Duodenal mucosa (tissue), 2 donors: ENCODE measurements around the gene MBOAT7.
"Not testable (repeated sequence)": the region's sequence is repeated elsewhere in the genome, so short reads cannot be mapped to it uniquely, and the experiment has no call there.

Experiments used
- H3K27ac ChIP-seq: one replicate; pipeline ENCODE4 v1.7.0; 2013; ENCODE audit warnings: low read depth, low read length
- H3K27me3 ChIP-seq, 2 donors: one replicate each; pipeline ENCODE4 v1.7.0; 2013; ENCODE audit warnings: low read length in 2 of 2, control low read depth in 1 of 2; ENCODE audit not compliant: insufficient read depth in 2 of 2, control insufficient read depth in 1 of 2
- H3K36me3 ChIP-seq, 2 donors: one replicate each; pipeline ENCODE4 v1.7.0; 2013; ENCODE audit warnings: low read length in 2 of 2, control low read depth in 1 of 2; ENCODE audit not compliant: insufficient read depth in 2 of 2, control insufficient read depth in 1 of 2
- H3K4me1 ChIP-seq, 2 donors: one replicate each; pipeline ENCODE4 v1.7.0; 2013; ENCODE audit warnings: low read length in 2 of 2, control low read depth in 1 of 2; ENCODE audit not compliant: insufficient read depth in 2 of 2, control insufficient read depth in 1 of 2
- H3K4me3 ChIP-seq, 2 donors: one replicate each; pipeline ENCODE4 v1.7.0; 2013; ENCODE audit warnings: low read length in 2 of 2, low read depth in 1 of 2
- H3K9ac ChIP-seq, 2 donors: one replicate each; pipeline ENCODE4 v1.7.0; 2013; ENCODE audit warnings: low read length in 2 of 2, low read depth in 1 of 2
- H3K9me3 ChIP-seq, 2 donors: one replicate each; pipeline ENCODE4 v1.7.0; 2013; ENCODE audit warnings: low read length in 2 of 2, control low read depth in 1 of 2; ENCODE audit not compliant: control insufficient read depth in 1 of 2

MBOAT7 gene

GRCh38 chr19:54221947-54222346, 32.6 kb upstream of the MBOAT7 start:
- H3K27ac ChIP-seq, H3K9ac ChIP-seq, H3K27me3 ChIP-seq, H3K4me3 ChIP-seq, H3K9me3 ChIP-seq, H3K4me1 ChIP-seq, H3K36me3 ChIP-seq: not testable (repeated sequence)

- not testable (repeated sequence) for H3K4me3 ChIP-seq, H3K36me3 ChIP-seq, H3K9me3 ChIP-seq, H3K27me3 ChIP-seq, H3K9ac ChIP-seq, H3K27ac ChIP-seq, H3K4me1 ChIP-seq
Observed at GRCh38 chr19:54219702-54220101, 30.3 kb upstream of the MBOAT7 start.

GRCh38 chr19:54218960-54219661, 29.7 kb upstream of the MBOAT7 start:
- no peaks in the 10 kb centered on the region for H3K9me3 ChIP-seq
- H3K27ac ChIP-seq, result no peak overlapping the region
- no peaks in the 10 kb centered on the region for H3K36me3 ChIP-seq
- H3K4me1 ChIP-seq, result no peaks in the 10 kb centered on the region
- H3K4me3 ChIP-seq, result no peak overlapping the region
- H3K9ac ChIP-seq, result no peak overlapping the region
- H3K27me3 ChIP-seq, result peaks cover 0 to 5% of the 10 kb centered on the region in 2 donors

- H3K4me3 ChIP-seq, result no peak overlapping the region
Observed at GRCh38 chr19:54218259-54218658, 28.9 kb upstream of the MBOAT7 start.

GRCh38 chr19:54217517-54218247, 28.3 kb upstream of the MBOAT7 start:
- H3K9ac ChIP-seq, H3K27me3 ChIP-seq, H3K27ac ChIP-seq, H3K4me3 ChIP-seq, H3K36me3 ChIP-seq, H3K9me3 ChIP-seq, H3K4me1 ChIP-seq: not testable (repeated sequence)

More at GRCh38 chr19:54218259-54218658, 28.9 kb upstream of the MBOAT7 start:
- no peak overlapping the region for H3K9ac ChIP-seq
- no peaks in the 10 kb centered on the region for H3K4me1 ChIP-seq
- peaks cover 0 to 5% of the 10 kb centered on the region in 2 donors for H3K27me3 ChIP-seq
- H3K36me3 ChIP-seq, result no peaks in the 10 kb centered on the region
- no peak overlapping the region for H3K27ac ChIP-seq
- no peaks in the 10 kb centered on the region for H3K9me3 ChIP-seq

GRCh38 chr19:54216869-54217268, 27.5 kb upstream of the MBOAT7 start:
- no peaks in the 10 kb centered on the region for H3K4me1 ChIP-seq
- H3K9ac ChIP-seq, result no peak overlapping the region
- no peak overlapping the region for H3K27ac ChIP-seq
- no peak overlapping the region for H3K4me3 ChIP-seq
- no peaks in the 10 kb centered on the region for H3K36me3 ChIP-seq
- no peaks in the 10 kb centered on the region for H3K9me3 ChIP-seq
- H3K27me3 ChIP-seq, result no peaks in the 10 kb centered on the region

GRCh38 chr19:54214734-54215133, 25.4 kb upstream of the MBOAT7 start:
- not testable (repeated sequence) for H3K27ac ChIP-seq, H3K27me3 ChIP-seq, H3K36me3 ChIP-seq, H3K9ac ChIP-seq, H3K9me3 ChIP-seq, H3K4me3 ChIP-seq
- peaks cover 13 to 18% of the 10 kb centered on the region in 2 donors for H3K4me1 ChIP-seq

- H3K27ac ChIP-seq, H3K9me3 ChIP-seq, H3K36me3 ChIP-seq, H3K4me3 ChIP-seq, H3K9ac ChIP-seq, H3K27me3 ChIP-seq: not testable (repeated sequence)
- H3K4me1 ChIP-seq, result peaks cover 19 to 23% of the 10 kb centered on the region in 2 donors
Observed at GRCh38 chr19:54214217-54214616, 24.8 kb upstream of the MBOAT7 start.

GRCh38 chr19:54211235-54211634, 21.9 kb upstream of the MBOAT7 start:
- H3K27ac ChIP-seq, result peak overlapping the region; percentile 72
- H3K9me3 ChIP-seq, result no peaks in the 10 kb centered on the region
- peak overlapping the region in 1 of 2 donors; percentile 25 for H3K9ac ChIP-seq
- H3K4me1 ChIP-seq, result peaks cover 44 to 53% of the 10 kb centered on the region in 2 donors
- H3K4me3 ChIP-seq, result peak overlapping the region; percentile 12 to 52
- H3K27me3 ChIP-seq, result no peaks in the 10 kb centered on the region
- H3K36me3 ChIP-seq, result peaks cover 15 to 27% of the 10 kb centered on the region in 2 donors

GRCh38 chr19:54209811-54210494, 20.6 kb upstream of the MBOAT7 start:
- peaks cover 51 to 65% of the 10 kb centered on the region in 2 donors for H3K4me1 ChIP-seq
- peaks cover 22 to 39% of the 10 kb centered on the region in 2 donors for H3K36me3 ChIP-seq
- H3K9ac ChIP-seq, result peak overlapping the region; percentile 51 to 75
- no peaks in the 10 kb centered on the region for H3K27me3 ChIP-seq
- H3K9me3 ChIP-seq, result no peaks in the 10 kb centered on the region
- peak overlapping the region; percentile 83 for H3K27ac ChIP-seq
- peak overlapping the region; percentile 32 to 51 for H3K4me3 ChIP-seq
